Measurements from ENCODE around the gene EXOC6B.

Gene EXOC6B

DNA sequence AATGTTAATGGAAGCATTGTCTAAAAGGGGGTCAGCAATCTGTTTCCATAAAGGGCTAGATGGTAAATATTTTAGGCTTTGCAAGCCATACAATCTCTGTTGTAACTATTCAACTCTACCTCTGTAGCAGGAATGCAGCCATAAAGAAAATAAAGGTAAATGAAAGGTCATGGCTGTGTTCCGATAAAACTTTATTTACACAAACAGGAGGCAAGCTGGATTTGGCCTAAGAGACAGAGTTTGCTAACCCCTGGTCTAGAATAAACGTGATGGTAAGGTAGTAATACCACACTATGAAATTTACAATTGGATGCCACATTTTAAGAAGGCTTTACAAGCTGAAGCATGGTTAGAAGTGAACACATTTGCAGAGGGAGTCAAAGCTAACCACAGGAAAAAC, 91.4 kb downstream of the EXOC6B start:
- TF ChIP-seq, protein P1, sequence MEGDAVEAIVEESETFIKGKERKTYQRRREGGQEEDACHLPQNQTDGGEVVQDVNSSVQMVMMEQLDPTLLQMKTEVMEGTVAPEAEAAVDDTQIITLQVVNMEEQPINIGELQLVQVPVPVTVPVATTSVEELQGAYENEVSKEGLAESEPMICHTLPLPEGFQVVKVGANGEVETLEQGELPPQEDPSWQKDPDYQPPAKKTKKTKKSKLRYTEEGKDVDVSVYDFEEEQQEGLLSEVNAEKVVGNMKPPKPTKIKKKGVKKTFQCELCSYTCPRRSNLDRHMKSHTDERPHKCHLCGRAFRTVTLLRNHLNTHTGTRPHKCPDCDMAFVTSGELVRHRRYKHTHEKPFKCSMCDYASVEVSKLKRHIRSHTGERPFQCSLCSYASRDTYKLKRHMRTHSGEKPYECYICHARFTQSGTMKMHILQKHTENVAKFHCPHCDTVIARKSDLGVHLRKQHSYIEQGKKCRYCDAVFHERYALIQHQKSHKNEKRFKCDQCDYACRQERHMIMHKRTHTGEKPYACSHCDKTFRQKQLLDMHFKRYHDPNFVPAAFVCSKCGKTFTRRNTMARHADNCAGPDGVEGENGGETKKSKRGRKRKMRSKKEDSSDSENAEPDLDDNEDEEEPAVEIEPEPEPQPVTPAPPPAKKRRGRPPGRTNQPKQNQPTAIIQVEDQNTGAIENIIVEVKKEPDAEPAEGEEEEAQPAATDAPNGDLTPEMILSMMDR (IDR thresholded peaks at IDR 0.05; ENCODE audit: low read length) = no peak
- TF ChIP-seq EZH2 (optimal IDR thresholded peaks at IDR 0.05; ENCODE audit: low read depth, low read length) (no peak), EZH2phosphoT487 (IDR thresholded peaks at IDR 0.05; ENCODE audit: low read length) (no peak)
- DNase-seq = no peak
- Histone ChIP-seq H3K36me3 (replicated peaks; ENCODE audit: insufficient read depth, low read length) (no peaks in the 10 kb centered on the region), H3K4me1 (ENCODE audit: low read length) (no peaks in the 10 kb centered on the region), H3K9me3 (replicated peaks; ENCODE audit: insufficient read depth, low read length) (no peaks in the 10 kb centered on the region), H3K79me2 (ENCODE audit: low read length) (no peaks in the 10 kb centered on the region), H3K9me2 (replicated peaks; ENCODE audit: insufficient read depth, low read length) (no peaks in the 10 kb centered on the region), H3K9ac (ENCODE audit: low read length) (no peak overlapping the region), H4K20me1 (ENCODE audit: insufficient read depth, low read length) (no peaks in the 10 kb centered on the region), H3F3A (ENCODE audit: insufficient read depth, low read length) (no peaks in the 10 kb centered on the region), H3K4me2 (ENCODE audit: low read depth, low read length) (no peak overlapping the region), H2AFZ (ENCODE audit: low read length) (no peak overlapping the region), H3K27me3 (replicated peaks; ENCODE audit: insufficient read depth, low read length) (no peaks in the 10 kb centered on the region), H3K4me3 (ENCODE audit: low read length) (no peak overlapping the region), H3K27ac (ENCODE audit: low read length) (no peak overlapping the region)

DNA sequence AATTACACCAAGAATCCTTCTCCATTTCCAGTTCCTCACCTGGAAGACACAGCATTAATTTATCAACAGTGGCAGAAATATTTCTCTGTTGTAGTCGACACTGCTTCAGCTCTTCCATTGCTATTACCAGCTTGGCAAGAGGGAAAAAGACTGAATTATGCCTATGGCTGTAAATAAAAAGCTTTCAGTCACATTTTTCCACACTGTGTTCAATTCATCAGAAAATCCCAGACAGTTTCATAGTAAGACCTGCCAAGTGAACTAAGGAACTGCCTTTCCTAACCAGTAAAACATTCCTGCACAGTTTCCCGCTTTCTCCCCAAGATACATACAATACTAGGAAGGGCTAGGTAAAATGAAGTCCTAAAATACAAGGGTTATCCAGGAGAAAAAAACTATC, 94.7 kb downstream of the EXOC6B start:
- no peak overlapping the region for H3K9ac ChIP-seq (ENCODE audit: low read length)
- H2AFZ ChIP-seq (ENCODE audit: low read length) = no peak overlapping the region
- H3K27me3 ChIP-seq (replicated peaks; ENCODE audit: insufficient read depth, low read length) = no peaks in the 10 kb centered on the region
- no peaks in the 10 kb centered on the region for H3K4me1 ChIP-seq (ENCODE audit: low read length)
- DNase-seq = no peak
- H4K20me1 ChIP-seq (ENCODE audit: insufficient read depth, low read length) = no peaks in the 10 kb centered on the region
- no peaks in the 10 kb centered on the region for H3K9me2 ChIP-seq (replicated peaks; ENCODE audit: insufficient read depth, low read length)
- no peaks in the 10 kb centered on the region for H3K9me3 ChIP-seq (replicated peaks; ENCODE audit: insufficient read depth, low read length)
- no peak overlapping the region for H3K4me3 ChIP-seq (ENCODE audit: low read length)
- no peak for TF ChIP-seq EZH2phosphoT487 (IDR thresholded peaks at IDR 0.05; ENCODE audit: low read length)
- no peaks in the 10 kb centered on the region for H3K36me3 ChIP-seq (replicated peaks; ENCODE audit: insufficient read depth, low read length)
- H3K27ac ChIP-seq (ENCODE audit: low read length) = no peak overlapping the region
- no peaks in the 10 kb centered on the region for H3F3A ChIP-seq (ENCODE audit: insufficient read depth, low read length)
- no peaks in the 10 kb centered on the region for H3K79me2 ChIP-seq (ENCODE audit: low read length)
- no peak overlapping the region for H3K4me2 ChIP-seq (ENCODE audit: low read depth, low read length)

DNA sequence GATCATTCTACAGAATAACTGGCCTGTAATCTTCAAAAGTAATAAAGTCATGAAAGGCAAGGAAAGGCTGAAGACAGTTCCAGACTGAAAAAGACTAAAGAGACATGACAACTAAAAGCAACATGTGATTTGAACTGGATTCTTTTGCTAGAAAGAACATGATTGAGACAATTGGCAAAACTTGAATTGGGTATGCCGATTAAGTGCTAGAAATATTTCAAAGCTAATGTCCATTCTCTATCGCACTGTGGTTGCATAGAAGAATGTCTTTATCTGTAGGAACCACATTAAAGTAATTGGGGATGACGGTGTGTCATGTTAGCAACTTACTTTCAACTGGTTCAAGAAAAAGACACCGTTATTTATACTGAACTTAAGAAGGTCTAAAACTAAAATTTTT, 98.5 kb downstream of the EXOC6B start:
- Histone ChIP-seq H3K4me3 (ENCODE audit: low read length) (no peak overlapping the region), H3F3A (ENCODE audit: insufficient read depth, low read length) (no peaks in the 10 kb centered on the region), H4K20me1 (ENCODE audit: insufficient read depth, low read length) (no peaks in the 10 kb centered on the region), H3K27me3 (replicated peaks; ENCODE audit: insufficient read depth, low read length) (no peaks in the 10 kb centered on the region), H2AFZ (ENCODE audit: low read length) (no peak overlapping the region), H3K9me2 (replicated peaks; ENCODE audit: insufficient read depth, low read length) (no peaks in the 10 kb centered on the region), H3K4me2 (ENCODE audit: low read depth, low read length) (no peak overlapping the region), H3K27ac (ENCODE audit: low read length) (no peak overlapping the region), H3K36me3 (replicated peaks; ENCODE audit: insufficient read depth, low read length) (no peaks in the 10 kb centered on the region), H3K4me1 (ENCODE audit: low read length) (no peaks in the 10 kb centered on the region), H3K9me3 (replicated peaks; ENCODE audit: insufficient read depth, low read length) (no peaks in the 10 kb centered on the region), H3K9ac (ENCODE audit: low read length) (no peak overlapping the region), H3K79me2 (ENCODE audit: low read length) (no peaks in the 10 kb centered on the region)
- TF ChIP-seq EZH2 (optimal IDR thresholded peaks at IDR 0.05; ENCODE audit: low read depth, low read length) (no peak), EZH2phosphoT487 (IDR thresholded peaks at IDR 0.05; ENCODE audit: low read length) (no peak)
- TF ChIP-seq, protein P1 (IDR thresholded peaks at IDR 0.05; ENCODE audit: low read length) = no peak
- no peak for DNase-seq

DNA sequence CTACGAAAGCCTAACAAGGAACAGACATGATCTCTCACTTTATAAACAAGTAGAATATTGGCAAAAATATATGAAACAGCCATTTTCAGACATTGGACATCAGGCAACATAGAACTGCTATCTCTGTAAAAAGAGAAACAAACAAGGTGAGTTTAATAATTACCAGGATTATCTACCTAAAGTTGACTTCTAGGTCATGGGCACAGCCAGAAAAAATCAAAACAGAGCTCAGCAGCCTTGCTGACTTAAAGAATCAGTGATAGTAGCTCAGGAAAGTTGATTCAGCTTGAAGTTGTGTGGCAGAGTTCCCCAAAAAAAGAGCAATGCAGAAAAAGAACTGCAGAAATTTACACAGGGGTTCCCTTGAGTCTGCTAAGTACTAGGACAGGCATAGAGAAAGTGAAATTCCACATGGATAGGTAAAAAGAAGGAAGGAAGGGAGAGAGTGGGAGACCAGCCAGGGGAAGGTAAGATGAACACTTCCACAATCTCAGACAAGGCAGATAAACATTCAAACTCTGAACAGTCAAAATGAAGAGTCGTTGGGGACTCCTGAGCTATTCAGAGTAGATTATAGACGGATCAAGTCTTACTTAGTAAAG, 102.0 kb downstream of the EXOC6B start:
- Histone ChIP-seq H3K4me1 (ENCODE audit: low read length) (peaks cover 3% of the 10 kb centered on the region; the same call in 1 of the 2 replicates), H3K9me3 (replicated peaks; ENCODE audit: insufficient read depth, low read length) (no peaks in the 10 kb centered on the region), H3F3A (ENCODE audit: insufficient read depth, low read length) (no peaks in the 10 kb centered on the region), H3K27ac (ENCODE audit: low read length) (no peak overlapping the region), H3K4me3 (ENCODE audit: low read length) (no peak overlapping the region), H3K4me2 (ENCODE audit: low read depth, low read length) (no peak overlapping the region), H3K9ac (ENCODE audit: low read length) (no peak overlapping the region), H3K9me2 (replicated peaks; ENCODE audit: insufficient read depth, low read length) (no peaks in the 10 kb centered on the region), H3K36me3 (replicated peaks; ENCODE audit: insufficient read depth, low read length) (no peaks in the 10 kb centered on the region), H3K27me3 (replicated peaks; ENCODE audit: insufficient read depth, low read length) (no peaks in the 10 kb centered on the region), H3K79me2 (ENCODE audit: low read length) (no peaks in the 10 kb centered on the region), H4K20me1 (ENCODE audit: insufficient read depth, low read length) (no peaks in the 10 kb centered on the region), H2AFZ (ENCODE audit: low read length) (no peak overlapping the region)
- DNase-seq = no peak
- TF ChIP-seq EZH2 (optimal IDR thresholded peaks at IDR 0.05; ENCODE audit: low read depth, low read length) (no peak), EZH2phosphoT487 (IDR thresholded peaks at IDR 0.05; ENCODE audit: low read length) (no peak)
- TF ChIP-seq, protein P1 (IDR thresholded peaks at IDR 0.05; ENCODE audit: low read length) = no peak

Measured in MM.1S (cell line).